COR-L47 (cell line): Measurements from ENCODE around the gene PTPRF.
"Not testable (repeated sequence)": the region's sequence is repeated elsewhere in the genome, so short reads cannot be mapped to it uniquely, and the experiment has no call there.

ENCODE experiments used
- DNase-seq: peaks from one replicate; lab custom pipeline; 2025; lab: John Stamatoyannopoulos, UW

Gene PTPRF

DNA sequence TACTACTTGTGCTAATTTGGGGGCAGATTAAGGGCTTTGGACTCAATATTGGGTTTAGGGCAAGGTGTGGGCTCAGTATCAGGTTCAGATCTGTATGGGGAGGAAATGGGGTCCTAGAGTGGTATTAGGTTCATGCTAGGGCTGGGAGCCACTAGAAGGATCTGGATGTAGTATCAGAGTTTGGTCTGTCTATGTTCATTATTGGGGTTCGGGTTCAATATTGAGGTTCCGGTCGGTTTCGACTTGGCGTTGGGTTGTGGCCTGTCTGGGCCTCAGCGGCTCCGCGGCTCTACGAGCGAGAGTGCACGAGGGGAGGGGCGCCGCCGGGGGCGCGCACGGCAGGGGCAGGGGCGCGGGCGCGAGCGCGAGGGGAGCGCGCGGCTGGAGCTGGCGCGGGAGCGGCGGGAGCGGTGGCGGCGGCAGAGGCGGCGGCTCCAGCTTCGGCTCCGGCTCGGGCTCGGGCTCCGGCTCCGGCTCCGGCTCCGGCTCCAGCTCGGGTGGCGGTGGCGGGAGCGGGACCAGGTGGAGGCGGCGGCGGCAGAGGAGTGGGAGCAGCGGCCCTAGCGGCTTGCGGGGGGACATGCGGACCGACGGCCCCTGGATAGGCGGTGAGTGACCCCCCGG is at the start of gene PTPRF:
PTPRF (plus strand) TSS at position 401 of the 624 bp plus-strand sequence. CDS start 14,193 bp downstream, outside the sequence.
- DNase-seq, result peak; percentile 54

DNA sequence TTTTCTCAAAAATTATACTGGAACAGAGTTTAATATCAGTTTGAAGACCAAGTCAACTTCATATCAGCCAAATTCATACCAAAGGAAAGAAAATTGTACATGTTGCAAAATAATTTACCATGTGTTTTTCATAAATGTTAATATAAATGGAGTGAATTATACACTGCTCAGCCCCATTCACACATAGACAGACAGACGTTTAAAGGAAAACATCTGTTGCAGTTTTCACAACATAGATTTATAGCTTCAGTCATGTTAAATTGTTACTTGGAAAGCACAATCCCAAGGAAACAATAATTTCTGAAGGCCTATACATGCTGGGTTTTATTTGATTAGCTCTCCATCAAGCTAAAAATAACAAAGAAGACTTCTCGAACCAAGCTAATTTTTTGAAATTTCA is 49.2 kb upstream of the PTPRF start:
- no peak for DNase-seq

- no peak for DNase-seq
These were observed 48.5 kb upstream of the PTPRF start for GRCh38 chr1:43482215-43482614.

DNA sequence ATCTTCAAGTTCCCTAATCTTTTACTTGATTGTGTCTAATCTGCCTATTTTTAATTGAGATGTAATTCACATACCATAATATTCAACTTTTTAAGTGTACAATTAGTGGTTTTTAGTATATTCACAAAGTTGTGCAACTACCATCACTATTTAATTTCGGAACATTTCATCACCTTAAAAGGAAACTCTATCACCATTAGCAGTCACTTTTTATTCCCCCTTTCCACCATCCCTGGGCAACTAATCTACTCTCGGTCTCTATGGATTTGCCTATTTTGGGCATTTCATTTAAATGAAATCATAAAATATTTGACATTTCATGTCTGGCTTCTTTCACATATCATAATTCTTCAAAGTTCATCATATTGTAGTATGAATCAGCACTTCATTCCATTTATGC is 46.3 kb upstream of the PTPRF start:
- no peak for DNase-seq

- DNase-seq, result no peak
These were observed 42.5 kb upstream of the PTPRF start for GRCh38 chr1:43488165-43488564.

DNA sequence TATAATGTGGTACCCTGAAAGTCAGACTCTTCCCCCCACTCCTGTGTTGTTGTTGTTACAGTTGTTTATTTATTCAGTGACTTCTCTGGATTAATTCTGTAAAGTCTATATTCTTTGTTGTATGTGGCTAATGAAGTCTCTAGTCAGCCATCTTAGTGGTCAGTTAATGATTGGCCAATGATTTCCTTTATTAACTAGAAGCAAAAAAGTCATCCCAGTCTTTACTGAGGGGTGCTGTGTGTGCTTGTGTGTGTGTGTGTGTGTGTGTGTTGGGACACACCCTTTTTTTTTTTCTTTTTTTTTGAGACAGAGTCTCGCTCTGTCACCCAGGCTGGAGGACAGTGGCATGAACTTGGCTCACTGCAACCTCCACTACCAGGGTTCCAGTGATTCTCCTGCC is 39.6 kb upstream of the PTPRF start:
- no peak for DNase-seq

GRCh38 chr1:43492826-43493225 is 37.9 kb upstream of the PTPRF start:
- no peak for DNase-seq

GRCh38 chr1:43493661-43494450 is 36.8 kb upstream of the PTPRF start:
- DNase-seq, result no peak

DNA sequence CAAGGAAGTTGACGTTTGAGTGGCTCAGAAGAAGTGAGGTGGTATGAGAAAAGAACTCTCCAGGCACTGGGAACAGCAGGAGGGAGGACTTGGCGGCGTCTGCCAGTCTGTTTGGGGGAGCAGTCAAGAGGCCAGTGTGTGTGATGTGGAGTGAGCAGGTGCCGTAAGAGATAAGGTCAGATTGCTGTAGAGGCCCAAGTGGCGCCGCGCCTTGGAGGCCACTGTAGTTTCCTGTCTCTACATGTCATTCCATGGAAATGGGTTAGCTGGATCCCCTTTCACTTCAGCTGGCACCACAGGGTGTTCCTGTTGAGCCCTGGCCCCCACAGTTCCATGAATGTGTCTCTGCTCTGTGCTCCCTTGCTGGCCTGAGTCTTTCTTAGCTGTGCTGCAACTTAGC is 35.5 kb upstream of the PTPRF start:
- no peak for DNase-seq

DNA sequence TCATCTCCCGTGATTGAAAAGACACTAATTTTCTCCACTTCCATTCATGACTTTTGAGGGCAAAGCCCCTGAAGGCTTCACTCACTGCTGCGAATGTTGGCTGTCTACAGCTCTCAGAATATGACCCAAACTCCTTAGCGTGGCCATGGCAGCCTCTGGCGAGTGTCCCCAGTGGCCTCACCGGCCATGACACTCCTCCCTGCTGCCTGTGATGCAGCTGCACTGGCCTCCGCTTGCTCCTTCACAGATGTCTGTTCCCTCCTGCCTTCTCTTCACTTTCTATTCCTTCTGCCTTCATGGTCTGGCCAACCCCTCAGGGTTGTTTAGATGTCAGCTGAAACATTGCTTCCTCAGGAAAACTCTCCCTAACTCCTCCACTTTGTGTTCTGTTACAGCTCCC is 30.8 kb upstream of the PTPRF start:
- DNase-seq, result no peak

- DNase-seq, result not testable (repeated sequence)
These were observed 28.9 kb upstream of the PTPRF start for GRCh38 chr1:43501806-43502205.

DNA sequence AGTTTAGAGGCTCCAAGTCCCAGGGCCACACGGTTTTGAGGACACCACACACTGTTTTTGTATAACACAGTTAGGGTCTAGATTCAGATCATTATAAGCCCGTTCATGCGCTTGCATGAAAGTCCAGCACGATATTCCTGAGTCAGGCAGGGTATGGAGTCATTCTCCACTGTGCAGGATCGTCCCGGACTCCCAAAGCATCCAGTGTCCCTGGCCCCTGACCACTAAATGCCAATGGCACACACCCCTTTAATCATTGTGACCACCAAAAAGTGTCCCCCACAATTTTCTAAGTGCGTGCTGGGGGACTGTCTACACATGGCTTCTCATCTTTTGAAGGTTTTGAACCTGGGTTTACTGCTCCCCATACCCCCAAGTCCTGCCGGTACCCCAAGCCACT is 27.1 kb upstream of the PTPRF start:
- DNase-seq, result no peak

GRCh38 chr1:43505077-43505780 is 25.5 kb upstream of the PTPRF start:
- DNase-seq, result no peak

DNA sequence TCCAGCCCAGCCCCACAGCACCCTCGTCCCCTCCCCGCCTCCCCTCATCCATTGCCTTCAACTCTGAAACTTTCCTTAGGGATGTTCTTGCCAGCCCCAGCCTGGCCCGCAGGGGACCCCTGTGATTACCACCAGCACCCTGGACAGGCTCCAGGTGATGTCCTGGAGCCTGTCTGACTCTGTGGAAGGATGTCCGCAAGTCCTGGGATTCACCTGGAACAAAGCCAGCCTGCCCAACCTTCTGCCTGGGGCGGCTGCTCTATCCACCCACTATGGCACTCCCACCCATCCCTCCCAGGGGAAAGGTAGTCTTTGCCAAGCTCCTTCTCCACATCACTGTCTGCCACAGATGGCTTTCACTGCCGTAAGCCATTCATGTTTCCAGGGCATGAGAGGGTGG is 24.4 kb upstream of the PTPRF start:
- no peak for DNase-seq

DNA sequence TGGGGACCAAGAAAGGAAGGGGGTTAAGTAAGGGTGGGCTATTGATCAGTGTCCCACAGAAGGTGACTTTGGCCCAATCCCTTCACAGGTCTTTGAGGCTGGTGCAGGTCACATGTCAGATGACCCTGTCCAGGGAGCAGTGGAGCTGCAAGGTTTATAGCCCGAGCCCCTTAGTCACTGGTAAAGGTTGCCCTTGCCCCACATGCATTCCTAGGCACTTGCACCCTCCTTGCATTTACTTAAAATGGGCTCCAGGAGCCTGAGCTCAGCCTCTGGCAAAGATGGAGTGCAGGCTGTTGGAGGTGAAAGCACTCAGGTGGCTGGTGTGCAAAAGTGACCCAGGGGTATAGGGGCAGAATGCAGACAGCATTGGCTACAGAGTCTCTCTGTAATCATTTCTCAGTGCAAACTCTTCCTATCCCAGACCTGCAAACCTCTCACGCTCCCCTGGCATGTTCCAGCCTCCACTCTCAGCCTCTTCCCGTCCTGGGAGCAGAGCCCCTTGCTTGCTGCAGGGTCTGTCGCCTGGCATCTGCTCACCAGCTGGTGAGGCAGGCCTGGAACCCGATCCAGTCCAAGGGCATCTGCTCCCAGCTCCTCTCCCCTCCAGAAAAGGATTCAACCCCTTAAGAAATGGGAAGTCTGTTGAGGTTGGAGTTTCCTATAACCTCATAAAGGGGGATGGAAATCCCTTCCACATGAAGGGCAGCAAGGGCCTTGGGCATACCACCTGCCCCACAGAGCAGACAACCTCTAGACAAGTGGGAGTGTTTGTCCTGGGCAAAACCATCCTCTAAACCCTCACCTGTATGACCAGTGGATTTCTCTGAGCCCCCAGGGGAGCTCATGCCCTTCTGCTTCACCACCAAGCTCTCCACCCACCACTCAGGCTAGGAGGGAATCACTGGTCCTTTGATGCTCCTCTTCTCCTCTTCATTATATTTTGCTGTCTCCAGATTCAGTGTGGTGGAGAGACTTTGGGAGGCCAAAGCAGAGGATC is 23.1 kb upstream of the PTPRF start:
- DNase-seq, result no peak

DNA sequence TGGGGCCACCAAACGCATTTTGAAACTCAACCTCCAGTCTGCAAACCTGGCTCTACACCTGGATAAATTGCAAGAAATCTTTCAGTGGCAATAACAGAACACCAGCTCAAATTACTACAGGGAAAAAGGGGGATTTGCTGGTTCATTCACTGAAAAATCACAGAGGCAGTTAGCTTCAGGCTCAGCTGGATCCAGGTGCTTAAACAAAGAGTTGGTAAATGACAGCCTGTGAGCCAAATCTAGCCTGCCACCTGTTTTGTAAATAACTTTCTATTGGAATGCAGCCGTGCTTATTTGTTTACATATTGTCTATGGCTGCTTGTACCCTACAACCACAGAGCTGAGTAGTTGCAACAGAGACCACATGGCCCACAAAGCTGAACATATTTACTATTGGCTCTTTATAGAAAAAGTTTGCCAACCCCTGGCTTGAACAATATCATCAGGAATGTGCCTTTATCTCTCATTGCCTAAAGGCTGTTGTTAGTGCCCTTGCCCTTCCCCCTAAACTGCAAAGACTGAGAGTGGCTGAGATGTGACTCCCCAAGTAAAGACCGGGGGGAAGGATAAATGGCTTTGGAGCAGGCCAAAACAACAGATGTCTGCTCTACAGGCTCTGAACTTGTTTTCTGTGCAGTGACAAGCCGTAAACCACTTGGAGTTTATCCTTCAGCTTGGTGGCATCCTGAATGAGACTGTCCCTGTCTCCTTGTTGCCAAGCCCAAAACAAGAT is 21.5 kb upstream of the PTPRF start:
- no peak for DNase-seq

DNA sequence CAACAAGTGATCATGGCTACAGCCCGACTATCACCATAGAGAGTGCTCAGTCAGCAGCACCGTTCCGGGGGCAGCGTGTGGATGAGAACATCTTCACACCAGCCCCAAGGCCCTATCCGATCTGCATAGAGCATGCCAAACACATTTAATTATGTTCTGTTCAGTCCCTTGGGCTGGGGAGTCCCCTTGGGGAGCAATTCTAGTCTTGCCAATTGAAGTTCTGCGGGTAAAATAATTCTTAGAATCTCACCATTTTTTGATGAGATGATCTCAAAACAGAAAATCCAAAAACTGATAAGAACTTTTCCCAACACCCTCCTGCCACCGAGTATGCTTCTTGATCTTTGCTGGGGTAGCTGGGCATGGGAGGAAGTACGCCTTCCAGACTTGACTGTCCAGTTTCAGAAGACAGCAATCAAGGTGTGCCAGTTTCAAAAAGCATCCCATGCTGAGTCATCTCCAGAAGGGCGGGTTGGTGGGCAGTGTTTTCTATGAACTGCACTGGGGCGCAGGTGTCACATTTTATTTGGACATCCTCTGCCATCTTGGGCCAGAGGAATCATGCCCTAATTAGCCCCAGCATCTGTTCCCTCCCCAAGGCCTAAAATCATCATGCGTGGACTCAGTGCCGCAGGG is 20.8 kb upstream of the PTPRF start:
- DNase-seq, result no peak

GRCh38 chr1:43510621-43511020 is 20.1 kb upstream of the PTPRF start:
- no peak for DNase-seq

- DNase-seq, result no peak
These were observed 19.3 kb upstream of the PTPRF start for GRCh38 chr1:43511394-43511793.

- no peak for DNase-seq
These were observed 18.6 kb upstream of the PTPRF start for GRCh38 chr1:43512133-43512532.

DNA sequence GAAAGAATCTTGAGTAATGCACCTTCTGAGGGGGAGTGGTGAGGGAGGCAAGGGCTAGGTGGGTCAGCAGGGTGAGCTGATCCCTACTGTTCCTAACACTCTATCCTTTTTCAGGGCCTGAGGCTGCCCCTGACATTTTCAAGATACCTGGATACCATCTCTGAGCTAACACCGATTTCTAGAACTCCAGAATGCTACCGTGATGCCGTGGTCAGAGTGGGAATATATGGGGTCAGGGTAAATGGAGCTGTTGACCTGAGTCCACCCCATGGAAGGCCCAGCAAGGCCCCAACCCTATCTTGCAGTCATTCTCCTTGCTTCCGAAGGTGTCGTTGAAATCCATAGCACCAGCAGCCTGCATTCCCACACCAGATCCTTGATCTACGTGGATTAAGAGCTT is 18.0 kb upstream of the PTPRF start:
- DNase-seq, result no peak
